H9 (cell line): ENCODE data around the gene CYB561D1. TPM values are rescaled to one million over a fixed set of nuclear protein-coding genes. Genes with fewer than 3 reads are reported as not detected.

Source experiments
- DNase-seq: peaks from one replicate; pipeline ENCODE4 v3.0.0-alpha.2; 2017
- H2AFZ ChIP-seq: one replicate; pipeline ENCODE4 v1.6.1; 2013; ENCODE audit warnings: mild to moderate bottlenecking, low read length, control low read depth, moderate library complexity
- H2AK5ac ChIP-seq: 2 replicates; pipeline ENCODE4 v1.6.1; 2013; ENCODE audit warnings: low read length, control low read depth, mixed read lengths; ENCODE audit not compliant: insufficient read length
- H2BK120ac ChIP-seq: one replicate; pipeline ENCODE4 v1.6.1; 2013; ENCODE audit warnings: low read depth, mild to moderate bottlenecking, low read length, control low read depth, inconsistent platforms; ENCODE audit not compliant: poor library complexity, severe bottlenecking
- H2BK12ac ChIP-seq: 2 replicates; pipeline ENCODE4 v1.6.1; 2013; ENCODE audit warnings: low read length, control low read depth, mixed read lengths, low read depth; ENCODE audit not compliant: insufficient read length
- H2BK15ac ChIP-seq: 2 replicates; pipeline ENCODE4 v1.6.1; 2013; ENCODE audit warnings: low read depth, low read length, control low read depth
- H2BK20ac ChIP-seq: one replicate; pipeline ENCODE4 v1.6.1; 2013; ENCODE audit warnings: low read depth, mild to moderate bottlenecking, low read length, control low read depth, inconsistent platforms; ENCODE audit not compliant: poor library complexity, severe bottlenecking
- H2BK5ac ChIP-seq: 2 replicates; pipeline ENCODE4 v1.6.1; 2013; ENCODE audit warnings: low read length, control low read depth, mixed read lengths; ENCODE audit not compliant: insufficient read length
- H3K14ac ChIP-seq: 2 replicates; pipeline ENCODE4 v1.6.1; 2013; ENCODE audit warnings: low read length, control low read depth; ENCODE audit not compliant: insufficient read depth
- H3K18ac ChIP-seq: 2 replicates; pipeline ENCODE4 v1.6.1; 2013; ENCODE audit warnings: low read depth, mild to moderate bottlenecking, mixed read lengths, low read length, control low read depth; ENCODE audit not compliant: insufficient read length
- H3K23ac ChIP-seq: 2 replicates; pipeline ENCODE4 v1.6.1; 2013; ENCODE audit warnings: low read length, control low read depth, mixed read lengths, low read depth; ENCODE audit not compliant: insufficient read length
- H3K23me2 ChIP-seq: 2 replicates; pipeline ENCODE4 v1.6.1; 2013; ENCODE audit warnings: low read depth, mild to moderate bottlenecking, mixed read lengths, low read length, control low read depth; ENCODE audit not compliant: insufficient read length, poor library complexity, severe bottlenecking
- H3K27ac ChIP-seq: 2 replicates; pipeline ENCODE4 v1.5.1; 2013; ENCODE audit warnings: low read length, control low read depth, mixed read lengths, low read depth; ENCODE audit not compliant: insufficient read length
- H3K27me3 ChIP-seq: 2 replicates; pipeline ENCODE4 v1.6.1; 2013; ENCODE audit warnings: low read length, control low read depth, inconsistent platforms; ENCODE audit not compliant: insufficient read depth
- H3K4ac ChIP-seq: 2 replicates; pipeline ENCODE4 v1.6.1; 2013; ENCODE audit warnings: low read depth, mild to moderate bottlenecking, control low read depth, inconsistent platforms, low read length, moderate library complexity
- H3K4me1 ChIP-seq: 2 replicates; pipeline ENCODE4 v1.6.1; 2013; ENCODE audit warnings: low read length, control low read depth, inconsistent platforms; ENCODE audit not compliant: insufficient read depth
- H3K4me2 ChIP-seq: 2 replicates; pipeline ENCODE4 v1.6.1; 2013; ENCODE audit warnings: low read length, control low read depth, mixed read lengths; ENCODE audit not compliant: insufficient read length, insufficient read depth
- H3K56ac ChIP-seq: 2 replicates; pipeline ENCODE4 v1.6.1; 2013; ENCODE audit warnings: low read depth, mild to moderate bottlenecking, mixed read lengths, low read length, control low read depth; ENCODE audit not compliant: insufficient read length
- H3K79me1 ChIP-seq: 2 replicates; pipeline ENCODE4 v1.6.1; 2013; ENCODE audit warnings: low read depth, mild to moderate bottlenecking, moderate library complexity, low read length, control low read depth, inconsistent platforms; ENCODE audit not compliant: insufficient read depth, poor library complexity, severe bottlenecking
- H3K79me2 ChIP-seq: 2 replicates; pipeline ENCODE4 v1.6.1; 2013; ENCODE audit warnings: low read length, control low read depth, inconsistent platforms; ENCODE audit not compliant: insufficient read depth
- H3K9ac ChIP-seq: 2 replicates; pipeline ENCODE4 v1.6.1; 2013; ENCODE audit warnings: low read length, control low read depth, mixed read lengths; ENCODE audit not compliant: insufficient read length; ENCODE audit errors: extremely low read depth
- H3K9me3 ChIP-seq: one replicate; pipeline ENCODE4 v1.6.1; 2013; ENCODE audit warnings: low read depth, low read length, inconsistent platforms; ENCODE audit not compliant: control insufficient read depth
- H3T11ph ChIP-seq: one replicate; pipeline ENCODE4 v1.6.1; 2013; ENCODE audit warnings: mild to moderate bottlenecking, low read length, control low read depth, inconsistent platforms
- H4K20me1 ChIP-seq: one replicate; pipeline ENCODE4 v1.6.1; 2013; ENCODE audit not compliant: control insufficient read depth, insufficient read length, insufficient read depth
- H4K5ac ChIP-seq: 2 replicates; pipeline ENCODE4 v1.6.1; 2013; ENCODE audit warnings: low read depth, mild to moderate bottlenecking, mixed read lengths, low read length, control low read depth; ENCODE audit not compliant: insufficient read length
- H4K8ac ChIP-seq: replicated peaks from 2 replicates; pipeline ENCODE4 v1.6.1; 2013; ENCODE audit warnings: low read length, control low read depth, mixed read lengths, low read depth; ENCODE audit not compliant: insufficient read length
- H4K91ac ChIP-seq: 2 replicates; pipeline ENCODE4 v1.6.1; 2013; ENCODE audit warnings: low read depth, mild to moderate bottlenecking, moderate library complexity, mixed read lengths, low read length, control low read depth; ENCODE audit not compliant: insufficient read length
- H3K27ac Mint-ChIP-seq, 3 experiments: 2 replicates in 2 of 3; 3 replicates in 1 of 3; pipeline ENCODE4 v1.8.0; 2020 to 2021; ENCODE audit warnings: mixed read lengths in 3 of 3, mild to moderate bottlenecking in 1 of 3, moderate library complexity in 1 of 3
- H3K27me3 Mint-ChIP-seq: 2 replicates; pipeline ENCODE4 v1.8.0; 2021; ENCODE audit warnings: low read depth, mild to moderate bottlenecking, moderate library complexity, mixed read lengths
- H3K36me3 Mint-ChIP-seq, 3 experiments: 2 replicates in 2 of 3; 3 replicates in 1 of 3; pipeline ENCODE4 v1.8.0; 2020 to 2021; ENCODE audit warnings: low read depth in 3 of 3, mixed read lengths in 3 of 3; ENCODE audit not compliant: insufficient read depth in 1 of 3
- H3K4me1 Mint-ChIP-seq, 2 experiments: 2 replicates each; pipeline ENCODE4 v1.8.0; 2020; ENCODE audit warnings: mixed read lengths in 2 of 2
- H3K4me3 Mint-ChIP-seq, 2 experiments: 2 replicates in 1 of 2; 3 replicates in 1 of 2; pipeline ENCODE4 v1.8.0; 2020 to 2021; ENCODE audit warnings: mild to moderate bottlenecking in 2 of 2, mixed read lengths in 2 of 2, moderate library complexity in 1 of 2
- H3K9me3 Mint-ChIP-seq, 2 experiments: 2 replicates in 1 of 2; 3 replicates in 1 of 2; pipeline ENCODE4 v1.8.0; 2020; ENCODE audit warnings: mild to moderate bottlenecking in 2 of 2, mixed read lengths in 2 of 2, moderate library complexity in 1 of 2
- WGBS: extraction: QIAGEN DNeasy Blood & Tissue Kit; methylation state at CpG from one replicate; pipeline ENCODE4 v1.1.7; 2013; ENCODE audit warnings: missing lambda C conversion rate, low lambda C conversion rate, mixed read lengths; ENCODE audit not compliant: insufficient read length; ENCODE audit errors: extremely low coverage; 5-methylcytosine and 5-hydroxymethylcytosine counted together
- total RNA-seq: library from RNA; stranded (reverse); gene quantifications from 2 replicates; pipeline ENCODE4 v1.2.1, GENCODE V29; 2021
- TF ChIP-seq, protein P1 (sequence below): fragments of 200-600 bp; sonication (generic); conservative IDR thresholded peaks from 3 replicates; pipeline ENCODE4 v1.8.0; 2021; ENCODE audit warnings: antibody characterized with exemption, mild to moderate bottlenecking

The CYB561D1 gene
- total RNA-seq, 1 experiment from 2014 or later = 6.5 TPM

DNA sequence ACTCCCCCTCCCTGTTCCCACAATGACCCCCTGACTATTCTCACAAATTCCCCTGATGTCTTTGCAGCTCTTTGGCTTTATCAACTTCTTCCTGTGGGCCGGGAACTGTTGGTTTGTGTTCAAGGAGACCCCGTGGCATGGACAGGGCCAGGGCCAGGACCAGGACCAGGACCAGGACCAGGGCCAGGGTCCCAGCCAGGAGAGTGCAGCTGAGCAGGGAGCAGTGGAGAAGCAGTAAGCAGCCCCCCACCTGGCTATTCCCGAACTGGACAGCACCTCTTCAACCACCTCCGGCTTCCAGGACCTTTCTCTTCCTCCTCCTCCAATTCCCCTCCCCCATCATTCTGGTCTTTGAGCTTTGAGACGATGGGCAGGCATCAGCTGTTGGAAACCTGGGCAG, 14.6 kb upstream of the CYB561D1 start:
- Histone ChIP-seq H3K27ac (no peak overlapping the region), H2AK5ac (no peak overlapping the region), H2BK5ac (no peak overlapping the region), H3K4ac (no peak overlapping the region), H3K23ac (no peak overlapping the region), H3K23me2 (peaks cover 8% of the 10 kb centered on the region), H2BK120ac (no peak overlapping the region), H2AFZ (no peak overlapping the region), H3K27me3 (0 out of 2 replicates have a peak, but pooled peaks cover 2% of the 10 kb centered on the region), H3K4me2 (no peak overlapping the region), H2BK20ac (no peak overlapping the region), H3K79me1 (no peaks in the 10 kb centered on the region), H3K79me2 (no peaks in the 10 kb centered on the region), H3T11ph (no peak overlapping the region), H3K9me3 (no peaks in the 10 kb centered on the region), H4K8ac (no peak overlapping the region), H3K18ac (no peak overlapping the region), H3K14ac (no peak overlapping the region), H4K91ac (no peak overlapping the region), H3K4me1 (no peaks in the 10 kb centered on the region), H4K5ac (no peak overlapping the region), H4K20me1 (no peaks in the 10 kb centered on the region), H2BK12ac (no peak overlapping the region), H3K9ac (no peak overlapping the region), H3K56ac (no peak overlapping the region), H2BK15ac (no peak overlapping the region)
- Mint-ChIP-seq H3K4me1 (peaks cover 15% of the 10 kb centered on the region in 2 experiments), H3K9me3 (no peaks in the 10 kb centered on the region; a peak in 1 of 5 replicates), H3K27me3 (peaks cover 42% of the 10 kb centered on the region), H3K4me3 (no peak overlapping the region), H3K36me3 (no peaks in the 10 kb centered on the region; a peak in 1 of 7 replicates), H3K27ac (no peak overlapping the region)
- TF ChIP-seq, protein P1, sequence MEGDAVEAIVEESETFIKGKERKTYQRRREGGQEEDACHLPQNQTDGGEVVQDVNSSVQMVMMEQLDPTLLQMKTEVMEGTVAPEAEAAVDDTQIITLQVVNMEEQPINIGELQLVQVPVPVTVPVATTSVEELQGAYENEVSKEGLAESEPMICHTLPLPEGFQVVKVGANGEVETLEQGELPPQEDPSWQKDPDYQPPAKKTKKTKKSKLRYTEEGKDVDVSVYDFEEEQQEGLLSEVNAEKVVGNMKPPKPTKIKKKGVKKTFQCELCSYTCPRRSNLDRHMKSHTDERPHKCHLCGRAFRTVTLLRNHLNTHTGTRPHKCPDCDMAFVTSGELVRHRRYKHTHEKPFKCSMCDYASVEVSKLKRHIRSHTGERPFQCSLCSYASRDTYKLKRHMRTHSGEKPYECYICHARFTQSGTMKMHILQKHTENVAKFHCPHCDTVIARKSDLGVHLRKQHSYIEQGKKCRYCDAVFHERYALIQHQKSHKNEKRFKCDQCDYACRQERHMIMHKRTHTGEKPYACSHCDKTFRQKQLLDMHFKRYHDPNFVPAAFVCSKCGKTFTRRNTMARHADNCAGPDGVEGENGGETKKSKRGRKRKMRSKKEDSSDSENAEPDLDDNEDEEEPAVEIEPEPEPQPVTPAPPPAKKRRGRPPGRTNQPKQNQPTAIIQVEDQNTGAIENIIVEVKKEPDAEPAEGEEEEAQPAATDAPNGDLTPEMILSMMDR = no peak
- DNase-seq = peak; percentile 24
- WGBS = no CpG with 5 or more reads among the region's 5 CpGs
